ENCODE data around the gene HSD17B10. TPM values are rescaled to one million over a fixed set of nuclear protein-coding genes. Genes with fewer than 3 reads are reported as not detected.

The HSD17B10 gene
- total RNA-seq, 1 donor, result 48.5 TPM

GRCh38 chrX:53440621-53441517, 6.7 kb upstream of the HSD17B10 start:
- Histone ChIP-seq H3K27ac (ENCODE audit: low read depth, low read length) (peak overlapping the region; percentile 51), H3K9me3 (ENCODE audit: low read depth, low read length) (no peaks in the 10 kb centered on the region), H3K27me3 (ENCODE audit: insufficient read depth, low read length) (peaks cover 22% of the 10 kb centered on the region), H3K4me3 (ENCODE audit: insufficient read depth, low read length) (peak overlapping the region; percentile 69), H3K4me2 (ENCODE audit: insufficient read depth, low read length) (peak overlapping the region; percentile 91), H4K20me1 (ENCODE audit: insufficient read depth, low read length) (no peaks in the 10 kb centered on the region), H2AFZ (ENCODE audit: low read length) (peak overlapping the region; percentile 90), H3K79me2 (ENCODE audit: insufficient read depth, low read length) (no peaks in the 10 kb centered on the region), H3K4me1 (ENCODE audit: insufficient read depth, low read length) (peaks cover 20% of the 10 kb centered on the region), H3K36me3 (ENCODE audit: insufficient read depth, low read length) (no peaks in the 10 kb centered on the region)
- DNase-seq (ENCODE audit: insufficient read length, low spot score, missing footprints), result peak; percentile 83
- no peak for TF ChIP-seq CTCF (IDR thresholded peaks at IDR 0.05; ENCODE audit: extremely low read depth, low read depth, low read length)

- Histone ChIP-seq H3K9me3 (ENCODE audit: low read depth, low read length) (no peaks in the 10 kb centered on the region), H3K4me1 (ENCODE audit: insufficient read depth, low read length) (peaks cover 20% of the 10 kb centered on the region), H3K36me3 (ENCODE audit: insufficient read depth, low read length) (no peaks in the 10 kb centered on the region), H2AFZ (ENCODE audit: low read length) (peak overlapping the region; percentile 86), H3K27ac (ENCODE audit: low read depth, low read length) (peak overlapping the region; percentile 51), H3K4me2 (ENCODE audit: insufficient read depth, low read length) (peak overlapping the region; percentile 91), H3K27me3 (ENCODE audit: insufficient read depth, low read length) (peaks cover 25% of the 10 kb centered on the region), H4K20me1 (ENCODE audit: insufficient read depth, low read length) (no peaks in the 10 kb centered on the region), H3K79me2 (ENCODE audit: insufficient read depth, low read length) (no peaks in the 10 kb centered on the region), H3K4me3 (ENCODE audit: insufficient read depth, low read length) (peak overlapping the region; percentile 69)
- TF ChIP-seq CTCF (IDR thresholded peaks at IDR 0.05; ENCODE audit: extremely low read depth, low read depth, low read length), result no peak
- DNase-seq (ENCODE audit: insufficient read length, low spot score, missing footprints), result peak; percentile 60
Measured at GRCh38 chrX:53440101-53440500, 5.9 kb upstream of the HSD17B10 start.

DNA sequence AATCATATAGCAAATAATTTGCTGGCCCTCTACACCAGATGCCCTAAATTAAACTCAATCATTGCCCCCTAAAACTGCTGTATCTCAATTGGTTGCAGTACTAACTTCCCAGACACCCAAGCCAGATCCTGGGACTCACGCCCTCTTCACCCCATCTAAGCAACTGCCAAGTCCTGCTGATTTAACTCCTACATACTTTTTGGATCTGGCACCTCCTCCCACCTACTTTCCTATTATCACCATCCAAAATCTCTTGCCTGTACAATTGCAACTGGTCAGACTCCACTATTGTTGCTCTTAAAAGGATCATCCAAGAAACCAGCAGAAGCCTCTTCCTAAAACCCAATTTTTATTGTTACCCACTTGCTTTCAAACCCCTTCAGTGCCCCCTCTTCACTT, 4.7 kb upstream of the HSD17B10 start:
- Histone ChIP-seq H2AFZ (ENCODE audit: low read length) (no peak overlapping the region), H3K36me3 (ENCODE audit: insufficient read depth, low read length) (no peaks in the 10 kb centered on the region), H3K79me2 (ENCODE audit: insufficient read depth, low read length) (peaks cover 3% of the 10 kb centered on the region), H3K27me3 (ENCODE audit: insufficient read depth, low read length) (peaks cover 25% of the 10 kb centered on the region), H3K9me3 (ENCODE audit: low read depth, low read length) (no peaks in the 10 kb centered on the region), H3K4me2 (ENCODE audit: insufficient read depth, low read length) (no peak overlapping the region), H3K4me3 (ENCODE audit: insufficient read depth, low read length) (no peak overlapping the region), H4K20me1 (ENCODE audit: insufficient read depth, low read length) (no peaks in the 10 kb centered on the region), H3K4me1 (ENCODE audit: insufficient read depth, low read length) (peaks cover 20% of the 10 kb centered on the region), H3K27ac (ENCODE audit: low read depth, low read length) (no peak overlapping the region)
- no peak for TF ChIP-seq CTCF (IDR thresholded peaks at IDR 0.05; ENCODE audit: extremely low read depth, low read depth, low read length)
- no peak for DNase-seq (ENCODE audit: insufficient read length, low spot score, missing footprints)

- H2AFZ ChIP-seq (ENCODE audit: low read length), result no peak overlapping the region
- no peak overlapping the region for H3K4me3 ChIP-seq (ENCODE audit: insufficient read depth, low read length)
- H3K79me2 ChIP-seq (ENCODE audit: insufficient read depth, low read length), result peaks cover 9% of the 10 kb centered on the region
Measured at GRCh38 chrX:53438174-53438831, 4.1 kb upstream of the HSD17B10 start.

More at GRCh38 chrX:53438174-53438831, 4.1 kb upstream of the HSD17B10 start:
- Histone ChIP-seq H3K4me1 (ENCODE audit: insufficient read depth, low read length) (peaks cover 20% of the 10 kb centered on the region), H4K20me1 (ENCODE audit: insufficient read depth, low read length) (no peaks in the 10 kb centered on the region), H3K36me3 (ENCODE audit: insufficient read depth, low read length) (no peaks in the 10 kb centered on the region), H3K4me2 (ENCODE audit: insufficient read depth, low read length) (no peak overlapping the region), H3K27ac (ENCODE audit: low read depth, low read length) (no peak overlapping the region), H3K9me3 (ENCODE audit: low read depth, low read length) (no peaks in the 10 kb centered on the region), H3K27me3 (ENCODE audit: insufficient read depth, low read length) (peaks cover 25% of the 10 kb centered on the region)
- no peak for TF ChIP-seq CTCF (IDR thresholded peaks at IDR 0.05; ENCODE audit: extremely low read depth, low read depth, low read length)
- DNase-seq (ENCODE audit: insufficient read length, low spot score, missing footprints), result no peak
